Calu3 (cell line): ENCODE measurements around the gene TLN1. TPM values are rescaled to one million over a fixed set of nuclear protein-coding genes. Genes with fewer than 3 reads are reported as not detected.

Experiments
- BruUV-seq: library from RNA; stranded (reverse); fragments of 400-500 nt; replicated peaks from 2 replicates; lab custom pipeline; 2021; lab: Mats Ljungman, UMichigan
- CTCF ChIA-PET: fragments of 300-600 bp; sonication (Branson Sonifier 250); formaldehyde crosslinking; loops from one replicate; lab custom pipeline; 2022; ENCODE audit warnings: antibody characterized with exemption; lab: Charles Lee
- DNase-seq: peaks from one replicate; pipeline ENCODE4 v3.0.0; 2022
- H3K27ac Mint-ChIP-seq: one replicate; pipeline ENCODE4 v1.8.0; 2022; ENCODE audit warnings: mixed read lengths; ENCODE audit not compliant: unreplicated experiment
- H3K27me3 Mint-ChIP-seq: one replicate; pipeline ENCODE4 v1.8.0; 2022; ENCODE audit warnings: mixed read lengths; ENCODE audit not compliant: unreplicated experiment
- H3K36me3 Mint-ChIP-seq: one replicate; pipeline ENCODE4 v1.8.0; 2022; ENCODE audit warnings: mild to moderate bottlenecking, moderate library complexity, mixed read lengths; ENCODE audit not compliant: insufficient read depth, unreplicated experiment
- H3K4me1 Mint-ChIP-seq: one replicate; pipeline ENCODE4 v1.8.0; 2022; ENCODE audit warnings: mild to moderate bottlenecking, low read depth, mixed read lengths; ENCODE audit not compliant: unreplicated experiment
- H3K4me3 Mint-ChIP-seq: one replicate; pipeline ENCODE4 v1.8.0; 2022; ENCODE audit warnings: mild to moderate bottlenecking, low read depth, moderate library complexity, mixed read lengths; ENCODE audit not compliant: unreplicated experiment
- H3K9me3 Mint-ChIP-seq: one replicate; pipeline ENCODE4 v1.8.0; 2022; ENCODE audit warnings: low read depth, mixed read lengths; ENCODE audit not compliant: unreplicated experiment
- intact Hi-C: fragments of 100-400 bp; cut with micrococcal nuclease; formaldehyde crosslinking; loops from one replicate; pipeline ENCODE4 v1.10.0; 2022; ENCODE audit not compliant: unreplicated experiment
- total RNA-seq: library from RNA; stranded (reverse); gene quantifications from 2 replicates; pipeline ENCODE4 v1.2.3, GENCODE V29; 2022
- TF ChIP-seq, protein P1 (sequence below): fragments of 200-600 bp; IDR thresholded peaks from one replicate; pipeline ENCODE4 v1.8.0; 2022; ENCODE audit warnings: antibody characterized with exemption; ENCODE audit not compliant: unreplicated experiment

Gene TLN1
- total RNA-seq, 1 experiment from 2014 or later = 98.7 TPM

DNA sequence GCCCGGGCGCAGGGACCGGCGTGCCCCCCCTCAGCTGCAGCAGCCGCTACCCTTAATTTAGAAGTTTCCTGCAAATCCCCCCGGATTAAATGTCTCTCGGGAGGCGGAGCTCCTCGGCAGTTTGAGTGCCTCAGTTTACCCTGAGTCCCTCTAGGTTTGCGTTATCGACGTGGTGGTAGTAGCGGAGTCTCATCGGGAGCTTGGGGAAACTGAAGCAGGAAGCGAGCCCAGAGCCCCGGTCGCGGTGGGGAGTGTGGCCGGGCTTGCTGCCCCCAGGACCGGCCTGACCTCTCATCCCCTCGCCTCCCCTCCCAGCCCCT is 41.7 kb downstream of the TLN1 start:
- Mint-ChIP-seq H3K4me1 (peaks cover 8% of the 10 kb centered on the region), H3K27ac (peak overlapping the region; percentile 81), H3K4me3 (peak overlapping the region; percentile 87), H3K9me3 (no peaks in the 10 kb centered on the region), H3K27me3 (no peaks in the 10 kb centered on the region), H3K36me3 (peaks cover 45% of the 10 kb centered on the region)
- TF ChIP-seq, protein P1, sequence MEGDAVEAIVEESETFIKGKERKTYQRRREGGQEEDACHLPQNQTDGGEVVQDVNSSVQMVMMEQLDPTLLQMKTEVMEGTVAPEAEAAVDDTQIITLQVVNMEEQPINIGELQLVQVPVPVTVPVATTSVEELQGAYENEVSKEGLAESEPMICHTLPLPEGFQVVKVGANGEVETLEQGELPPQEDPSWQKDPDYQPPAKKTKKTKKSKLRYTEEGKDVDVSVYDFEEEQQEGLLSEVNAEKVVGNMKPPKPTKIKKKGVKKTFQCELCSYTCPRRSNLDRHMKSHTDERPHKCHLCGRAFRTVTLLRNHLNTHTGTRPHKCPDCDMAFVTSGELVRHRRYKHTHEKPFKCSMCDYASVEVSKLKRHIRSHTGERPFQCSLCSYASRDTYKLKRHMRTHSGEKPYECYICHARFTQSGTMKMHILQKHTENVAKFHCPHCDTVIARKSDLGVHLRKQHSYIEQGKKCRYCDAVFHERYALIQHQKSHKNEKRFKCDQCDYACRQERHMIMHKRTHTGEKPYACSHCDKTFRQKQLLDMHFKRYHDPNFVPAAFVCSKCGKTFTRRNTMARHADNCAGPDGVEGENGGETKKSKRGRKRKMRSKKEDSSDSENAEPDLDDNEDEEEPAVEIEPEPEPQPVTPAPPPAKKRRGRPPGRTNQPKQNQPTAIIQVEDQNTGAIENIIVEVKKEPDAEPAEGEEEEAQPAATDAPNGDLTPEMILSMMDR = no peak
- DNase-seq = no peak
- BruUV-seq = no TSS peak
- CTCF ChIA-PET = interaction anchor here (0.6 to 1.1 kb wide), 2 partner anchors 23 to 25 kb away, joined by 3 read pairs; partner anchors contain the start of gene ARHGEF39
- intact Hi-C loops = no loop called here

DNA sequence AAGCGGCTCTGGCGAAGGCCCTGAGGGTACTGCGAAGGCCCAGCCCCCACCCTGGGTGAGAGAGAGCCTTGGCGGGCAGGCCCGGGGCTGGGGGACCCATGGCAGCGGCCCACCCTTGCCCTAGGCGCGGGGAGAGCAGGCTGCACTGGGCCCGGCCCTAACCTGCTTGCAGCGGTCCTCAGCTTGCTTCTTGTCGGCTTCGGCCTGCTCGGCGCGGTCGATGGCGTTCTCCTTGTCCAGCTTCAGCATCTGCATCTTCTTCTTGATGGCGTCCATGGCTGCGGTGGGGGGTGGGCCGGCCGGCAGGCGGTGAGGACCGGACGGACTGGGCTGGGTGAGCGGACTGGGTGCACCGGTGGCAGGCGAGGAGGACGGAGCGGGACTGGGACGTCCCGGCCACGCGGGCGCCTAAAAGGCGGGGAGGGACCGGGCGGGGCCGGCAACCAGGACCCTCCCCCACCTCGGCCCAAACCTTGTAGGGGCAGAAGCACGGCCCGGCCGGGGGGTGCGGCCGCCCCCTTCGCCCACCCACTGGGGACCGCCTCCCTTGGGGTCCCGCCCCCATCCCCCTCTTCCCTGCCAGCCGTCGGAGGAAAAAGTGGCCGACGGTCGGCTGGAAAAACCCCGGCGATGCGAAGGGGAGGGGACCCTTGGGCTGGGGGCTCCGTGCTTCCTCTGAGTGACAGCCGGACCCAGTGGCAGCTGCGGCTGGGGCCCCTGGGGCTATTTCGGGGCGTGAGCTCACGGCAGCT is 42.3 kb downstream of the TLN1 start, which contains the start of gene TPM2:
TPM2 (minus strand) TSS at position 384 of the 752 bp plus-strand sequence; CDS start at position 276, 108 bp downstream.
- no peaks in the 10 kb centered on the region for H3K27me3 Mint-ChIP-seq
- H3K27ac Mint-ChIP-seq = peak within 1 kb of the TSS; percentile 95
- TF ChIP-seq, protein P1 = no peak
- peaks cover 48% of the 10 kb centered on the region for H3K36me3 Mint-ChIP-seq
- BruUV-seq = TSS peak; percentile 60
- no peaks in the 10 kb centered on the region for H3K9me3 Mint-ChIP-seq
- peak; percentile 51 for DNase-seq
- intact Hi-C loops = no loop called here
- peaks cover 8% of the 10 kb centered on the region for H3K4me1 Mint-ChIP-seq
- H3K4me3 Mint-ChIP-seq = peak within 1 kb of the TSS; percentile 87
- CTCF ChIA-PET = interaction anchor here (1.1 to 2.9 kb wide), 3 partner anchors 16 to 28 kb away, joined by 3 to 7 read pairs (median 6); partner anchors contain the start of genes ARHGEF39 and CA9

DNA sequence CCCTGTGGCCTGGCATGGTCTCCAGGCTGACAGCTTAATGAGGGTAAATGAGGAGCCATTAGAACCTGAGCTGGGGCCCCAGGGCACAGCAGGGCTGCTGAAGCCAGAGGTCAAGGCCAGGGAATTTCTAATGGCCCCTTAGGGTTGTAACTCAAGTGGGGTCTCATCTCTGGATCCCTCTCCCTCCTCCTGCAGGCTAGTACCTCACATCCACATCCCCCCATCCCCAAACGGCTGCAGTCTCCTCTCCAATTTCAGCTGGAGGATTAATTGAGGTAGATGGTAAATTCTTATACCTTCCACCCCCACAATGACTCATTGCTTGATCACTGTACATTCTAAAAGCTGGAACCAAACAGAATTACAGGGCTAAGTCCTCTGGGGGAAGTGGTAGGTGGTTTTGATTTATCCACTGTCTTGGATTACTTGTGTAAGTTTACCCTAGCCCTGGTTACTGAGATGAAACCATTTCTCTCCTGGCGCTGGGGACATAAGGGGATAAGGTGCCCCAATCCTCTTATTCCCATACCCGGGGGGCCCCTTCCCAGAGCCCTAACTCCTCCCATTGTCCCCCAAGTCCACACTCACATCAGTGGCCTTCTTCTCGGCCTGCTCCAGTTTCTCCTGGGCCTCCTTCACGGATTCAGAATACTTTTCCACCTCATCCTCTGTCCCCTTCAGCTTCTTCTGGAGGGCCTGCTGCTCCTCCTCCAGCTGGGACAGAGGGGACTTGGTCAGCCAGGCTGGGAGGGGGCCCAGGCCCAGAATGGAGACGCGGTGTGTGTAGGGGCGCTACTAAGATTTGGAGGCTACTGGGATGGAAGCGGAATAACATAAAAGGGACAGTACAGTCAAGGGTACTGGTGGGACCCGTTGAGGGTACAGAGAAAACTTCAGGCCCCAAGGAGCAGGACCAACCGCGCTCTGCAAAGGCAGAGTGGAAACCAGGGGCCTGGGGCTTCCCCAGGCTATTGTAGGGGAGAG is 43.1 kb downstream of the TLN1 start:
- peak overlapping the region; percentile 87 for H3K4me3 Mint-ChIP-seq
- intact Hi-C loops = no loop called here
- no peak for DNase-seq
- H3K27me3 Mint-ChIP-seq = no peaks in the 10 kb centered on the region
- peaks cover 8% of the 10 kb centered on the region for H3K4me1 Mint-ChIP-seq
- peak overlapping the region; percentile 95 for H3K27ac Mint-ChIP-seq
- CTCF ChIA-PET = interaction anchor here (0.6 to 2.9 kb wide), 6 partner anchors 14 to 1549 kb away, joined by 3 to 7 read pairs (median 3); partner anchors contain the start of genes ARHGEF39 and CA9
- no TSS peak for BruUV-seq
- H3K9me3 Mint-ChIP-seq = no peaks in the 10 kb centered on the region
- peaks cover 53% of the 10 kb centered on the region for H3K36me3 Mint-ChIP-seq
- TF ChIP-seq, protein P1 = no peak

DNA sequence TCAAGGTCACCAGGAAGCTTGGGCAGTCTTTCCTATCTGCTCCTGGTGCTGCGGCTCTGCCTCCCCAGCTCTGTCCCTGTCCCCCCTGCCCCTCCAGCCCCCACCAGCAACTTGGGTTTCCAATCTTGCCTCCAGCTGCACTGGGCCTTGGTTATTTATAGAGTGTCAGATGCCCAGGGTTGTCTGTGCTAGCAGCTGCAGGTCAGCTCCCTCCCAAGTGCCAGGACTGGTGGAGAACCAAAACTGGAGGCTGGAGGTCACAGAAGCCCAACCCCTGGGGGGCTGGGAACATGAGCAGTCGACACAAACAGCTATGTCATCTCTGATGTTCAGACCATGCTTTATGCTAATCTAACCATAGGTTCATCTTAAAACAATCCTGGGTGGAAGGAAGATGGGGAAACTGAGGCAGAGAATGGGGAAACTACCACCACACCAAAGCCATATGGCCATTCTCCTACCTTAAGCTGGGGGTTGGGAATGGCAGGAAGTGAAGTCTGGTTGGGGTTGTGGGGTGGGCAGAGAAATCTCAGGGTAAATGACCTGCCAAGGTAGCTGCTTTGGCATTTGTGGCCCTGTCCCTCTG is 43.9 kb downstream of the TLN1 start:
- CTCF ChIA-PET = interaction anchor here (0.6 to 2.9 kb wide), 6 partner anchors 13 to 1548 kb away, joined by 3 to 7 read pairs (median 3); partner anchors contain the start of genes ARHGEF39 and CA9
- intact Hi-C loops = no loop called here
- Mint-ChIP-seq H3K9me3 (no peaks in the 10 kb centered on the region), H3K36me3 (peaks cover 53% of the 10 kb centered on the region), H3K27ac (no peak overlapping the region), H3K4me1 (peaks cover 8% of the 10 kb centered on the region), H3K27me3 (no peaks in the 10 kb centered on the region), H3K4me3 (peak overlapping the region; percentile 87)
- BruUV-seq = no TSS peak
- TF ChIP-seq, protein P1 = no peak
- DNase-seq = no peak
